ENCODE results near the gene ZNF516.
A peak's percentile ranks its signal among the peaks of the same experiment; 100 is the strongest.

Gene ZNF516

GRCh38 chr18:76364282-76365259 lies 130.5 kb downstream of the ZNF516 start:
- no peak for DNase-seq (ENCODE audit: low spot score)

DNA sequence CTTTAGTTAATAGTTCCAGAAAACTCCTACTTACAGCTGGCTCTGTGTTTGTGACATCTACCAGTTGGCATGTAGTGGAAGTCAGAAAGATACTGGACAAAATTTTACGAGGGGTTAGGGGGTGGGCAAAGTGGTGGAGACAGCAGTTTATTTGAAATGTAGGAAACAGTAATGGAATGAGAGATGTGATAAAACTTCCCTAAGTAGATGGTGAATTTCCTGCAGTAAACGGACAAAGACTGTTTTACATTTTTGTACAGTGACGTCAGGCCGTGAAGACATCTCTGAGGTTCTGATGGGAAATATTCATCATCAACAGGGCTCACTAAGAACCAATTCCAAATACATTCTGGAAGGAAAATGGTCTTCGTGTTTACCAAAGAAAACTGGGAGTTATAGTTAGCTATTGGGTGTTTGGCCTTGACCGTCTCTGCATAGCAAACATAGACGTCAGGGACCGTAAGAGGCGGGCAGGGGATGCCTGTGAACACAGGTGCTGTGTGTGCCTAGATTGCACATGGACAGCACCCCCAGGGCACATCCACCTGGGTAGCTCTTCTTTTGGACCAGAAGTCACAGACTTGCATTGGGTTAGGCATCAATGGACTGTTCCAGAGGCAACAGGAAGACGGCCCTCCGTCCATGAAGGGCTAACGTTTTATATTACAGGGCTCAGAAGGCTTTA lies 131.5 kb downstream of the ZNF516 start:
- peak; percentile 69 for DNase-seq (ENCODE audit: low spot score)

DNA sequence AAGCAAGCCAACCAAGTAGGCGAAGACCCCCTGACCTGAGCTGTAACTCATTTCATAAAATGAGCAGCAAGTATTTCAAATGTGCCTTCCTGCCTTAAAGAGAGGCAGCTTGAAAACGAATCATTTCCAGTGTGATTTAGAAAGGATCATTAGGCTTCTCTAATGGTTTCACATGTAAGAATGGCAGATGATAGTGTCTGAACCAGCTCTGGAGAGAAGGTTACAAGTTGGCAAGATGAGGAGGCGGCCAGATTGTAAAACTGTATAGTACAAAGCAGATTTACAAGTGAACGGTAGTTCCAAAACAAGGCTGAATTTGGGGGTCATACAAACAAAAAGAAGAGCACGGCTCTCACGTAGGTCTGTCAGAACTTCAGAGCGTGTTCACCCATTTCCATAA lies 132.4 kb downstream of the ZNF516 start:
- DNase-seq (ENCODE audit: low spot score), result no peak

GRCh38 chr18:76361219-76361618 lies 133.8 kb downstream of the ZNF516 start:
- no peak for DNase-seq (ENCODE audit: low spot score)

GRCh38 chr18:76359909-76360308 lies 135.1 kb downstream of the ZNF516 start:
- DNase-seq (ENCODE audit: low spot score), result no peak

DNA sequence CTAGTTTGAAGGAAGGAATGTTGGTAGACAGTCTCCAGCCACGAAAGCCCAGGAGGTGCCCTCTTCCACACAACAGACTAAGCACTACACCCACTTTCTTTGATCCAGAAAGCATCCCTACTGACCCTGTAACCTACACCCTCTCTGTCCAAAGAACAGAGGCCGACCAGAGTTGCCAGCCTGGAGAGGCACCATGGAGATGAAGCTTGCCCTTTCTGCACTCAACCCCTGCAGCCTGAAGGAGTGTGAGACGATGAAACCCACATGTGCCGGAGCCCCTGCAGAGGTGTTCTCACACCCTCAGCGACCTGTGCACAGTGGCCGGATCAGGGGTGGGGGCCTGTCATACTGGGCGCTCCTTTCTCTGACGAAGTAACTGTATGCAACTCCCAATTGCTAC lies 136.3 kb downstream of the ZNF516 start:
- DNase-seq (ENCODE audit: low spot score), result no peak

DNA sequence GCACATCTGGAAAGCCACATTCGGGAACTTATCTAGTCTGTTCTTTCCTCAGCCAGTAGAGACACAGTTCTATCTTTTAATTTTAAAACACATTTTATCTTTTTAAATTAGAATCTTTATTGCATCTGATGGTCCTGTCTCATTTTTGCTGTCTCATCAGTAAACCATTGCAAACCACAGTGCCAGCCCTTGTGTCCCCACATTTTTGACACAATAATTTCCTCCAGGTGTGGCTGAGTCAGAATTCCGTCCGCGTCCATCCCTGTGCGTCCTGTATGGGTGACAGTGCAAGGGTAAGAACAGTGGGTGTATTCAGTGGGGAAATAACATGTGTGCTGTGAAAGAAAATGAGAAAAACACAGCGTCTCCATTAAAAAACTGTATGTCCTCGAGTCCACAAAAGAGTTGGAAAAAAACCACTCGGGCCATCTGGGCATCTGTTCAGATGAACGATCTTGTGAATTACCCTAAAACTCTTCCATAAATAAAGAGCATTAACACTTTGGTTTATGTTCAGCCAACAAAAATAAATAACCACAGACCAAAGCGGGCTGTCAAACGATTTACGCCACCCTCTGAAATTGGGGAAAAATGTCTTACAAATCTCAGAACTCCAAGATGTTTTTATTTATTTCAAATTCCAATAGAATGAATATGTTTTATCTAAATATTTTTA lies 137.3 kb downstream of the ZNF516 start:
- no peak for DNase-seq (ENCODE audit: low spot score)

- DNase-seq (ENCODE audit: low spot score), result no peak
These were observed 137.9 kb downstream of the ZNF516 start for GRCh38 chr18:76357174-76357573.

DNA sequence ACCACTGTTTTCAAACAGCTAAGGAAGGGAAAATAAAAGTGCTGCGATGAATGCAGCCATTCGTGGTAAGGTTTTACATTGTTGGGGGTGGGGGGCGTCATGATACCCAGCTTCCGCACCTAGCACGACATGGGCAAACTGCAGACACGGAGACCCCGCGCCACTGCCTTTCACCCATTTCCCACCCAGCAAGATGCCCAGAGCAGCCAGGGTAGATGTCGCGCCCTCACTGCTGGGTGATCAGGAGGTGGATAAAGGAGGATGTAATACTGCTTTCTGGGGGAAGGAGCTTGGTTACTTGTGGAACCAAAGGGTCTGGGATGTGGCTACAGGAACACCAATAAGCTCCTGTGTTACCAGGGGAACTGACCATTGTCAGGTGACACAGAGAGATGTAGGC lies 138.4 kb downstream of the ZNF516 start:
- no peak for DNase-seq (ENCODE audit: low spot score)

- peak; percentile 59 for DNase-seq (ENCODE audit: low spot score)
These were observed 140.7 kb downstream of the ZNF516 start for GRCh38 chr18:76354348-76354747.

DNA sequence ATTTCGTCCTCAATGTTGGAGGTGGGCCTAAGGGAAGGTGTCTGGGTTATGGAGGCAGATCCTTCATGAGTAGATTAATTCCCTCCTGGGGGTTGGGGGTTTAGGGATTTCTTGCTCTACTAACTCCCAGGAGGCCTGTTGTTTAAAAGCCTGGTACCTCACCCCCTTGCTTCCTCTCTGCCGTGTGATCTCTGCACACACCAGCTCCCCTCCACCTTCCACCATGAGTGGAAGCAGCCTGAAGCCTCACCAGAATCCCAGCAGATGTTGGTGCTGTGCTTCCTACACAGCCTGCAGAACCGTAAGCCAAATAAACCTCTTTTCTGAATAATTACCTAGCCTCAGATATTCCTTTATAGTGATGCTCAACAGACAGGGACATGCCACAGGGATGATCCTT lies 141.5 kb downstream of the ZNF516 start:
- no peak for DNase-seq (ENCODE audit: low spot score)

- DNase-seq (ENCODE audit: low spot score), result no peak
These were observed 142.0 kb downstream of the ZNF516 start for GRCh38 chr18:76353046-76353445.

DNA sequence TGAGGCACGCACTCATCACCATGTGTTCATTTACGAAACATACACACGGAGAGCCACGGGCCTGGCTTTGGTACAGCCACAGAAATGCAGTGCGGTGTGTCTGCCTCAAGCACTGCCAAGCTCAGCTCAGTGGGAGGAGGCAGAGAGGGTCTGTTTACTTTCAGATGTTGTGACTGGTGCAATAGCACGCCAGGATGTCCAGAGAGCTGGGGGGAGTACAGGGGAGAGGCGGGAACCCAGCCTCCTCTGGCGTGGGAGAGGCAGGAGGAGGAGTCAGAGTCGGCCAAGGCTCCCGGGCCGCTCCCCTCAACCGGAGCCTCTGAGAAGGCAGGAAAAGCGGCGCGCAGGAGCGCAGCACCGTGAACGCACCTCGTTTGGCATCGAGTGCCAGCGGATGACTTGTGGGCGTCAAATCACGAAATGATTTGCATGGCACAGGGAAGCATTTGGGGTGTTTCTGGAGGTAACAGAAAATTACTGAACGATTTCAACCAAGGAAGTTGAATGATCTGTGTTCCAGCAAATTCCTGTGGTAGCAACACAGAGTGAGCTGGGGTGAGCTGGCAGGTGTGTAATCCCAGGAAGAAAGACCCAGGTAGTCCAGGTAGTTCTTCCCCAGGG lies 143.0 kb downstream of the ZNF516 start:
- peak; percentile 95 for DNase-seq (ENCODE audit: low spot score)

DNA sequence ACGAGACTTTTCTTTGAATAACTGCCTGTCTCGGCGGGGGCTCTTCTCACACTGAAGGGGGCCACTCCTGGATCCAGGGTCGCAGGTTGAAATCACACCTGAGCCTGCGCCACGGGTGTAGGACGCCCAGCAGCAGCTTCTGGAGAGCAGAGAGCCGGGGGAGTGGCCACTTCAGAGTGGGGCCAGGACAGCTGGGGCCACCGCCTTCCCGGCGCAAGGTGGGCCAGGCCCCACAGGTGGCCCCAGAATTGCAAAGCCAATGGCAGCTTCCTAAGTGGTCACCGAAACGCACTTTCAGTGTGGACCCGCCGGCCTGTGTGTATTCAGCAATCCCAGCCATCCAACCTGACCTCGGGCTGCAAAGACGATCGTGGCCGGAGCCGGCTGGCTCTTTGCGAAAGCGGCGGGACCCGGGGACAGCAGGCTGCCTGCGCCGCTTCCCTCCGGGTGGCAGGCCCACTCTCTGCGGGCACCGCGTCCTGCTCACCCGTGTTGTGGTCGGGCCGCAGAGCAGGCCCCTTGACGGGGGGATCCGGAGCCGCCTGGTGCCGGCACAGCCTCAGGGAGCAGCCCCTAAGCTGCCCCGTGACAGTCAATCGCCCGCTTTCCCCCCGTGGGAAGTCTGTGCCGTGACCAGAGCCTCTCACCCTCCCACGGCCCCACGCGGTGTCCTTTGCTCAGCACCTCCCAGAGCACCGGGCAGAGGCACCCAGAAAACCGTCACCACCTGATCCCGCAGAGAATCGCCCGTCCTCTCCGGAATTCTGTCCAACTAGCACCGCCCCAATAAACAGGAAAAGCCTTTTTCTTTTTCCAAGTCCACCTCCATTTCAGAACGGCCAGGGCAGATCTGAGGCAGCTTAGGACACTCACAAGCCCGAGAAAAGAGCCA lies 144.7 kb downstream of the ZNF516 start:
- DNase-seq (ENCODE audit: low spot score), result no peak

DNA sequence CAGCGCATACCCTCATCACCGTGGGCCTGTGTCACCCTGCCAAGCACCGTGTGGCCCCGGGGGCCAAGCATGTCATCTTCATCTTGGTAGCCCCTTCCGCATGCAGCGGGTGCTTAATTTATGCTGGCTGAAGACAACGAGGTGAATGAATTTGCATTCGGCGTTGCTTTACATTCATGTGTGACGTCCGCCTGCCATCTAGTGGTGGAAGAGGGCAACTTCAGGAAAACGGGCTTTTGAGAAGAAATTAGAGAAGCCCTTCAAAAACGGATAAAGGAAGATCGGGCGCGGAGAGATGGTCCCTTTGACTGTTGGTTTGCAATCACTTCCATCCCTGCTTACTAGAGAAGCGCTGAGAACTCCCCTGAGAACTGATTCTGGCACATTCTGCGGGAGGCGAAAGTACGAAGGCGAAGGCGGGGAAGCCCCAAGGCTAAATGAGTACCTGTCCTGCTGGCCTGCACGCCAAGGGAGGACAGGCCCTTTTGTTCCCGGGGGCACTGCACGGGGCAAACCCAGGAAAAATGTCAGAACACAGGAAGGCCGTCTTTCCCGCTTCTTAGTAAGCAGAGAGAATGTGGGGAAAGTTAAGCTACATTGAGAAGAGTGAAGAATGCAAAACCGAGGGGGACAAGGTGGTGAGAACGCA lies 145.9 kb downstream of the ZNF516 start:
- DNase-seq (ENCODE audit: low spot score), result peak; percentile 79

GRCh38 chr18:76348267-76349066 lies 146.6 kb downstream of the ZNF516 start:
- no peak for DNase-seq (ENCODE audit: low spot score)

GRCh38 chr18:76347341-76347740 lies 147.7 kb downstream of the ZNF516 start:
- DNase-seq (ENCODE audit: low spot score), result no peak

- DNase-seq (ENCODE audit: low spot score), result no peak
These were observed 148.4 kb downstream of the ZNF516 start for GRCh38 chr18:76346490-76347130.

DNA sequence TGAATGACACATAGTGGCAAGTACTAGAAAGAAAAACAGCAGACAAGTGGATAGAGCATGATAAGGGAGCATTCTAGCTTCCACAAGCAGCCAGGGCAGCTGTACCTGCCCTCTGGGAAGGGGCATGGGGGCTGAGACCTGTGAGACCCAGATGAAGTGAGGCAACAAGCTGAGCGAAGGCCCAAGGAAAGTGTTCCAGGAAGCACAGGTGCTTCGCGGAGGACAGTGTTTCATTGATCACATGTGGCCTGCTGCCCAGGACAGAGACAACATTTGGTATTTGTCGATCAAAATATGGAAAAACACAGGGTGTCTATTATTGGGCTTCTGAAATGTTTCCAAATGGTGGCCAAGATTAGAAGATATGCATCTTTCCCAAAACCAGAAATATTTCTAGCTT lies 149.1 kb downstream of the ZNF516 start:
- no peak for DNase-seq (ENCODE audit: low spot score)

All from AG08396 (cell line).